RWPE2 (cell line): ENCODE measurements around the gene BTBD9.

Experiments
- ATAC-seq: fragments of 200-7000 bp; cut with Tn5 transposase; 3 replicates; pipeline ENCODE4 v1.9.1; 2021; ENCODE audit warnings: low read depth
- DNase-seq: peaks from one replicate; pipeline ENCODE4 v3.0.0-alpha.2; 2020; ENCODE audit warnings: low spot score
- H3K27ac ChIP-seq: fragments of 450-650 bp; 2 replicates; pipeline ENCODE4 v1.5.1; 2017; ENCODE audit warnings: mild to moderate bottlenecking; ENCODE audit not compliant: poor library complexity, severe bottlenecking
- H3K27me3 ChIP-seq: fragments of 250-450 bp; sonication (Bioruptor Pico); 2 replicates; pipeline ENCODE4 v1.5.1; 2021; ENCODE audit warnings: mild to moderate bottlenecking, moderate library complexity; ENCODE audit not compliant: insufficient read depth, poor library complexity, severe bottlenecking
- H3K36me3 ChIP-seq: fragments of 250-450 bp; sonication (Bioruptor Pico); 2 replicates; pipeline ENCODE4 v1.5.1; 2020; ENCODE audit warnings: low read depth, mild to moderate bottlenecking, moderate library complexity
- H3K4me1 ChIP-seq: fragments of 250-450 bp; sonication (Bioruptor Pico); 2 replicates; pipeline ENCODE4 v1.5.1; 2021; ENCODE audit warnings: mild to moderate bottlenecking, moderate library complexity; ENCODE audit not compliant: insufficient read depth, poor library complexity, severe bottlenecking
- H3K4me3 ChIP-seq: fragments of 250-450 bp; sonication (Bioruptor Pico); 2 replicates; pipeline ENCODE4 v1.5.1; 2021; ENCODE audit warnings: mild to moderate bottlenecking, moderate library complexity; ENCODE audit not compliant: severe bottlenecking
- H3K9me3 ChIP-seq: fragments of 250-450 bp; sonication (Bioruptor Pico); 2 replicates; pipeline ENCODE4 v1.5.1; 2021; ENCODE audit warnings: mild to moderate bottlenecking, moderate library complexity; ENCODE audit not compliant: severe bottlenecking
- CTCF ChIP-seq: fragments of 450-650 bp; IDR thresholded peaks from one replicate; pipeline ENCODE4 v1.5.1; 2017; ENCODE audit warnings: mild to moderate bottlenecking, moderate library complexity; ENCODE audit not compliant: poor library complexity, severe bottlenecking

The BTBD9 gene

GRCh38 chr6:38435330-38435729 lies 204.4 kb downstream of the BTBD9 start:
- no peaks in the 10 kb centered on the region for H3K36me3 ChIP-seq
- no peak for TF ChIP-seq CTCF
- ATAC-seq (no peak), DNase-seq (no peak)
- no peak overlapping the region for H3K27ac ChIP-seq
- H3K27me3 ChIP-seq = no peaks in the 10 kb centered on the region
- no peaks in the 10 kb centered on the region for H3K9me3 ChIP-seq
- no peak overlapping the region for H3K4me3 ChIP-seq
- H3K4me1 ChIP-seq = peaks cover 4% of the 10 kb centered on the region

- no peak overlapping the region for H3K4me3 ChIP-seq
- no peaks in the 10 kb centered on the region for H3K27me3 ChIP-seq
- ATAC-seq (no peak), DNase-seq (no peak)
- no peak for TF ChIP-seq CTCF
- H3K36me3 ChIP-seq = no peaks in the 10 kb centered on the region
- no peaks in the 10 kb centered on the region for H3K9me3 ChIP-seq
- H3K4me1 ChIP-seq = peaks cover 4% of the 10 kb centered on the region
- H3K27ac ChIP-seq = no peak overlapping the region
Observed at GRCh38 chr6:38434051-38434450, 205.7 kb downstream of the BTBD9 start.

- H3K4me3 ChIP-seq = no peak overlapping the region
- no peaks in the 10 kb centered on the region for H3K9me3 ChIP-seq
- H3K27ac ChIP-seq = no peak overlapping the region
- H3K27me3 ChIP-seq = no peaks in the 10 kb centered on the region
- TF ChIP-seq CTCF = no peak
- ATAC-seq = peak; percentile 75; the same call in 2 of the 3 replicates
- no peaks in the 10 kb centered on the region for H3K36me3 ChIP-seq
- DNase-seq = no peak
- H3K4me1 ChIP-seq = peaks cover 4% of the 10 kb centered on the region
Observed at GRCh38 chr6:38432479-38432878, 207.2 kb downstream of the BTBD9 start.

GRCh38 chr6:38432079-38432478 lies 207.7 kb downstream of the BTBD9 start:
- H3K27ac ChIP-seq = no peak overlapping the region
- H3K4me1 ChIP-seq = peaks cover 4% of the 10 kb centered on the region
- no peak overlapping the region for H3K4me3 ChIP-seq
- no peaks in the 10 kb centered on the region for H3K36me3 ChIP-seq
- H3K27me3 ChIP-seq = no peaks in the 10 kb centered on the region
- DNase-seq = no peak
- no peak for ATAC-seq
- no peak for TF ChIP-seq CTCF
- H3K9me3 ChIP-seq = no peaks in the 10 kb centered on the region

GRCh38 chr6:38429546-38429945 lies 210.2 kb downstream of the BTBD9 start:
- no peak for TF ChIP-seq CTCF
- no peaks in the 10 kb centered on the region for H3K36me3 ChIP-seq
- no peak for ATAC-seq

More at GRCh38 chr6:38429546-38429945, 210.2 kb downstream of the BTBD9 start:
- H3K27ac ChIP-seq = no peak overlapping the region
- no peaks in the 10 kb centered on the region for H3K9me3 ChIP-seq
- DNase-seq = no peak
- H3K27me3 ChIP-seq = no peaks in the 10 kb centered on the region
- H3K4me3 ChIP-seq = no peak overlapping the region
- H3K4me1 ChIP-seq = no peaks in the 10 kb centered on the region
